LNCAP (cell line): ENCODE measurements around the gene CDKN2B-AS1.

Experiments used
- CTCF ChIP-seq: fragments of 450-650 bp; IDR thresholded peaks from 2 replicates; pipeline ENCODE4 v1.5.1; 2017; ENCODE audit warnings: mild to moderate bottlenecking

CDKN2B-AS1 gene

GRCh38 chr9:21984101-21984500 is 10.5 kb upstream of the CDKN2B-AS1 start:
- TF ChIP-seq CTCF: no peak

GRCh38 chr9:21985964-21986667 is 8.5 kb upstream of the CDKN2B-AS1 start:
- no peak for TF ChIP-seq CTCF

- TF ChIP-seq CTCF: no peak
Observed at GRCh38 chr9:21988056-21988990, 6.3 kb upstream of the CDKN2B-AS1 start.

- no peak for TF ChIP-seq CTCF
Observed at GRCh38 chr9:21989440-21990189, 5.0 kb upstream of the CDKN2B-AS1 start.

- TF ChIP-seq CTCF: no peak
Observed at GRCh38 chr9:21991072-21991959, 3.3 kb upstream of the CDKN2B-AS1 start.

GRCh38 chr9:21993007-21993406 is 1.6 kb upstream of the CDKN2B-AS1 start:
- no peak for TF ChIP-seq CTCF
